HG03064 (cell line): ENCODE results near the gene TMEM174.

Experiments
- ATAC-seq: cut with Tn5 transposase; IDR thresholded peaks from one replicate; pipeline ENCODE4 v1.9.1; 2021; ENCODE audit warnings: low read depth; ENCODE audit not compliant: unreplicated experiment

TMEM174 gene

GRCh38 chr5:73152411-73153388, 20.3 kb upstream of the TMEM174 start:
- no peak for ATAC-seq

GRCh38 chr5:73153513-73153912, 19.5 kb upstream of the TMEM174 start:
- ATAC-seq: no peak

- ATAC-seq: no peak
Observed at GRCh38 chr5:73154208-73155006, 18.6 kb upstream of the TMEM174 start.

GRCh38 chr5:73155271-73156222, 17.4 kb upstream of the TMEM174 start:
- no peak for ATAC-seq

GRCh38 chr5:73157414-73158303, 15.3 kb upstream of the TMEM174 start:
- no peak for ATAC-seq

GRCh38 chr5:73158313-73158712, 14.7 kb upstream of the TMEM174 start:
- ATAC-seq: no peak

GRCh38 chr5:73160239-73160671, 12.7 kb upstream of the TMEM174 start:
- ATAC-seq: peak; percentile 61

- ATAC-seq: no peak
Observed at GRCh38 chr5:73170522-73170921, 2.5 kb upstream of the TMEM174 start.

GRCh38 chr5:73171495-73171894, 1.5 kb upstream of the TMEM174 start:
- no peak for ATAC-seq

- ATAC-seq: no peak
Observed at GRCh38 chr5:73174100-73174815, 1.3 kb downstream of the TMEM174 start.

GRCh38 chr5:73176250-73176649, 3.3 kb downstream of the TMEM174 start:
- no peak for ATAC-seq

GRCh38 chr5:73178265-73178664, 5.3 kb downstream of the TMEM174 start:
- ATAC-seq: no peak

GRCh38 chr5:73179730-73180129, 6.7 kb downstream of the TMEM174 start:
- no peak for ATAC-seq

GRCh38 chr5:73180566-73180965, 7.6 kb downstream of the TMEM174 start:
- ATAC-seq: no peak

- ATAC-seq: no peak
Observed at GRCh38 chr5:73182307-73182706, 9.3 kb downstream of the TMEM174 start.

- no peak for ATAC-seq
Observed at GRCh38 chr5:73183000-73183399, 10.0 kb downstream of the TMEM174 start.

GRCh38 chr5:73183481-73183891, 10.5 kb downstream of the TMEM174 start:
- ATAC-seq: no peak

GRCh38 chr5:73186976-73187375, 14.0 kb downstream of the TMEM174 start:
- no peak for ATAC-seq
